ENCODE measurements around the gene SLC30A1.
"Not testable (repeated sequence)": the region's sequence is repeated elsewhere in the genome, so short reads cannot be mapped to it uniquely, and the experiment has no call there.

Gene SLC30A1, protein sequence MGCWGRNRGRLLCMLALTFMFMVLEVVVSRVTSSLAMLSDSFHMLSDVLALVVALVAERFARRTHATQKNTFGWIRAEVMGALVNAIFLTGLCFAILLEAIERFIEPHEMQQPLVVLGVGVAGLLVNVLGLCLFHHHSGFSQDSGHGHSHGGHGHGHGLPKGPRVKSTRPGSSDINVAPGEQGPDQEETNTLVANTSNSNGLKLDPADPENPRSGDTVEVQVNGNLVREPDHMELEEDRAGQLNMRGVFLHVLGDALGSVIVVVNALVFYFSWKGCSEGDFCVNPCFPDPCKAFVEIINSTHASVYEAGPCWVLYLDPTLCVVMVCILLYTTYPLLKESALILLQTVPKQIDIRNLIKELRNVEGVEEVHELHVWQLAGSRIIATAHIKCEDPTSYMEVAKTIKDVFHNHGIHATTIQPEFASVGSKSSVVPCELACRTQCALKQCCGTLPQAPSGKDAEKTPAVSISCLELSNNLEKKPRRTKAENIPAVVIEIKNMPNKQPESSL

DNA sequence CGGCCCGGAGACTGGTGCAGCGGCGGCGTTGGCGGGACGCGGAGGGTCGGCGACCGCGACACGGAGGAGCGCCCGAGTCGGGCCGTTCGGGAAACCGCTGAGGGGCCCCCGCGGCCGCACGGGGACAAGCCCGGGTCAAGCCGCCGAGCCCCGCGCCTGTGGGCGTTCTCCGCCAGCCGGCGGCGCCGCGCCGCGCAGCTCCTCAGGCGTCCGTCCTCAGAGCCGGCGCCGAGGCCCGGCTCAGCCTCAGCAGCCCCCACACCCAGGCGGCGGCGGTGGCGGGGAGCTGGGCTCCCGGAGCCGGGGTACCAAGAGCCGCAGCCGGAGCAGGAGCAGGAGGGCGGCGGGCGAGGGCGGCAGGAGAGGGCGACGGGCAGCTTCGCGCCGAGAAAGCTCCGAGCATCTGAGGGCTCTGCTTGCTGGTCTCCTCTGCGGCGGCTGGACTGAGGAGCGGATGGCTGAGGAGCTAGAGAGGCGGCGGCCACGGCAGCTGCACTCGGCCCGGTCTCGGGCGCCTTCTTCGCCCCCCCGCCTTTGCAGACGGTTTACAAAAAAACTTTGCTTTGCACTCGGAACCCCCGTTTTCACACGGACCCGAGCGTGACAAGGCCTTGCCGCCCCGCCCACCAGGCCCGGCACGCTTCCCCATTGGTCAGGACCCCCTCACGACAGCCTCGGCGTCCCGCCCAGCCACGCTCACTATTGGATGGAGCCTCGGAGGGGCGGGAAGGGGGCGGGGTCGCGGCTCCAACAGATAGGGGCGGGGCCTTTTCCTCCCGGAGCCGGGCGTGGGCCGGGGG, at the start of gene SLC30A1:
Gene SLC30A1, minus strand, starts transcription at position 522 of the 800 bp plus-strand sequence. CDS start 549 bp downstream, outside the sequence.
- DNase-seq: peak; percentile 98 to 99

DNA sequence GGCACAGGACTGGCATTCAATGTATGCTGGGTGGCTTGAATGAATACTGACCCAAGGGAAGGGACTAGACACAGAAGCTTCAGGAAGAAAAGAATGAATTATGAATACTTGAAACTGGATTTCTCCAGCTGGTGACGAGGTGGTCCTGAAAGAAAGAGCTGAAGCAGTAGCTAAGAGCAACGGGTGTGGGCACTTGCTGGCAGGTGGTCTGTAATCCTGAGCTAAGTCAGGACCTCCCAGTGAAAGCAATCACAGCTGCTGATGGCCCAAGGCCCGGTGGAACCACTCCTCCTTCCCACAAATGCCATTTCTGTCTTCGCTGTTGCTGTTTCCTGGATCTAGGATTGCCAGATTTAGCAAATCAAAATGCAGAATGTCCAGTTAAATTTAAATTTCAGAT, 49.5 kb upstream of the SLC30A1 start:
- no peak for DNase-seq

DNA sequence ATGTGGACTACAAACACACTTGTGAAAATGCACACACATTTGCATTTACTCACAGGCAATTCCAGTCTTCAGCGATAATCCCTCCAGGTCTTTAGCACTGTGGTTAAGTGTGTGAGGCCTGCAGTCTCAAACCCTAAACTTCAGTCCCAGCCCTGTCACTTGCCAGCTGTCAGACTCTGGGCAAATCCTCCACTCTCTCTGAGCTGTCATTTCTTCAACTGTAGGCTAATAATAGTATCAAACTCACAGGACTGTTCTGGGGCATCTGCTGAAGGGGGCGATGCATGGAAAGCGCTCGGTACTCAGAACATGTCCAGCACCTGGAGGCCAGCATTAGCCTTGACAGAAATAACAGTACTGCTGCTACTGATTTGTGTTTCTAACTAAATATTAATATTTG, 48.3 kb upstream of the SLC30A1 start:
- DNase-seq: no peak

DNA sequence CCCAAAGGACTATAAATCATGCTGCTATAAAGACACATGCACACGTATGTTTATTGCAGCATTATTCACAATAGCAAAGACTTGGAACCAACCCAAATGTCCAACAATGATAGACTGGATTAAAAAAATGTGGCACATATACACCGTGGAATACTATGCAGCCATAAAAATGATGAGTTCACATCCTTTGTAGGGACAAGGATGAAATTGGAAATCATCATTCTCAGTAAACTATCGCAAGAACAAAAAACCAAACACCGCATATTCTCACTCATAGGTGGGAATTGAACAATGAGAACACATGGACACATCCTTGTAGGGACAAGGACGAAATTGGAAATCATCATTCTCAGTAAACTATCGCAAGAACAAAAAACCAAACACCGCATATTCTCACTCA, 46.9 kb upstream of the SLC30A1 start:
- not testable (repeated sequence) for DNase-seq

DNA sequence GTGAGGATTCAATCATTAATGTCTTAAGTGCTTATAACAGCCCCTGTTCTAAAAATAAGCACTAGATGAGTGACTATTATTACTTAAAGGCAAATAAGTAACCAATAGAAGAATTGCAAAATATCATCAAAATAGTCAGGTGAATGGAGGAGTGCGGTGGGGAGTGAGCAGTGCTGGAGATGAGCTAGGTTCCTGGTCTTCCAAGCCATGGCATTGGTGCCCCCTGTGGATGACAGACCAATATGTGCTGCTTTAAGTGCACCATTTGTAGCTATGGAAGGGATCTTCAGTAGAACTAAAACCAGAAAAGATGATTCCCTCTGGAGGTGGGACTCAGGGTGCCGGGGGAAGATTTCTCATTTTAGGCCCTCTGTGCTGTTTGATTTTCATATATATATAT, 46.1 kb upstream of the SLC30A1 start:
- DNase-seq: peak; percentile 46 to 65

DNA sequence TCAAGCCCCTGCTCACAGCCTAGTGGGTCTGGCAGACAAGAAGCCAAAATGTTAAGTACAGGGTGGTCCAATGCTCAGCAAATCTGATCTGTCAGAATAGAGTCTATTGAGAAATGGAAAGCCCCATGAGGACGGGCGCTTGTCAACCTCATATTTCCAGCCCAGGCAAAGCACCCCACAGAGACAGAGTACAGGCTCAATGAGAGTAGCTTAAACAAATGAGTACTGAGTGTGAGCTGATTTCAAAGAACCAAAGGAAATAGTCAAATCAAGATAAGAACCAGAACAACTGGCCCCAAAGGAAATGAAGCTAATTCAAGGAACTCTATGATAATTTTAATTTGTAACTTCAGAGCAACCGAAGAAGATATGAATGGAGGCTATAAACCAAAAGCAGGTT, 44.6 kb upstream of the SLC30A1 start:
- no peak for DNase-seq

DNA sequence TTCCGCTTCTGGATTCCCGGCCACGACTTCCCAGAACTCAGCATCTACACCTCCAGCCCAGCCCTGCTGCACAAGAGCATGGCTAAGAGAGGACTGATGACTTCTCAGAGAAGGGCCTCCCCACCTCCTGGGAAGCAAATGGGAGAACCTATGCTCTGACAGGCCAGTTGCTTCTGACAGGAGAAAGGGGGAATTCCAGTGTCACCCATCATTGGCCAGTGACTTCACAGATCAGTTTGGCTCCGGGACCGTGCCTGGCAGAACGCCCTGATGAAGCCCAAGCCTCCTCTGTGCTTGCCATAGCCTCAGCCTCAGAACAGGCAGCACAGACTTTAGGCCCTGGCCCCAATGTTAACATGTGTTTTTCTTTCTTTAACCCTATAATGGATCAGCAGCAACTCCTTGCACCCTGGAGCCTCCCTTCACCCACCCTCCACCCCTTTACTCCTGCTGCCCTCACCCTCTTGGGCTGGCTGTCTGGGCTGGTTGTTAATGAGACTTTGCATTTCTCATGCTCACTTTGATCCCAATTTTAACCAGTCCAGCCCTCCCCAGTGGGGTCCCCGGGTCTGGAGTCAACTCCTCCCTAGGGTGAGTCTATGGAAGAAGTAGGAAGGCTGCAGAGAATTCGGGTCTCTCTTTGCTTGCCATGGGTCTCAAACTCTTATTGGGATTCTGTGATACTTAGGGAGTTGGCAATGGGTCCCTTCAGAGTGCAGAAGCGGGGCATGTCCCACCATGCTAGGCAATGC, 42.7 kb upstream of the SLC30A1 start:
- no peak for DNase-seq

DNA sequence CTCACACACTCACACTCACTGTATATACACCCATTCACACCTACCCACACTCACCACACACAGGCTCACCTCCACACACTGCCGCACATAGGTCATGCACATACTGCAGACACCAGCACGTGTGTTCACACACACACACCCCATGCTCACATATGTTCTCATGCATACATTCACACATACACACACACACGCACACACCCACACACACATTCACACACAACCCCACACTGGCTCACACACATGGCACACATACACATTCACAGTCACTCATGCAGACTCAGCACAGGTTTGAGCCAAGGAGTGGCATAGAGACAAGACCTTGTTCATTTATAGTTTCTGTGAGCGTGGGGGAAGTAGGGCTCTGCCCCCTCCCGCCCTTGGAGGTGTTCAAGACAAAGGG, 41.1 kb upstream of the SLC30A1 start:
- no peak for DNase-seq

DNA sequence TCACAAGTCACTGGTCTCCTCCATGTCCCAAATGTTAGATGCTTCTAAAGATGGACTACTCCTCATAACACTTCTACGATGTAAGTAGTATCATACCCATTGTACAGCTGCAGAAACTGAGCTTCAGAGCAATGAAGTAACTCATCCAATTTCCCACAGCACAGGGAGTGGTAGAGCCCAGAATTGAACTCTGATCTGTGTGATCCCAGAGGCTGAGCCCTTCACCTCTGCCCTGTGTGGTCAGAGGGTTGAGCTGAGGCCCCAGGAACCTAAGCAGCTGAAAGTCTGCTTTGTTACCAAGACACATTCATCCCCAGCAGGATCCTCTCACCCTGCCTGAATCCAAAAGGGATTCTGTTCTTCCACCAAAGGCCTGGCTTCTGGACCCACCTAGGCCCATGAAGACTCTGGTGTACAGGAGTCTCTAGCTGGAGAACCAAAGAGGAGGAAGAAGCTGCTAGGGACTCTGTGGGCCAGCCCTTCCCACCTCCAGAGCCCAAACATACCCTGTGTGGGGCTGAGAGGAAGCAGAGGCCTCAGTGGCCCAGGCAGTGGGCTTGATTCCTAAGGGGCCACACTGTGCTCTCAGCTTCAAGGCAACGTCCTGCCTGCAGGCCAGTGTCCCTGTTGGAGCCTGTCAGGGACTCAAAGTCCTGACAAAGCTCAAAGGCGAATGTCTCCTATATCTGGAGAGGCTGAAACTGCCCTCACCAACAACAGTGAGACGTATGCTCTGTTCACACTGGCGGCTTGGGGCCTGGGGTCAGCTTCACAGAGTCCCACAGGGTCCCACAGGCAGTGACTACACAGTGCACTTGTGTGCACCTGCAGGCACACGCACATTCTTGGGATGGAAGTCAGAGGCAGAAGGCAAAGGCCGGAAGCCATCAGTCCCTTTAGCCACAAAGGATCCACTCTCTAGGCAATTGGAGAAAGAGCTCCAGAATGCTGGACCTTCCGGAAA, 40.4 kb upstream of the SLC30A1 start:
- DNase-seq: no peak

DNA sequence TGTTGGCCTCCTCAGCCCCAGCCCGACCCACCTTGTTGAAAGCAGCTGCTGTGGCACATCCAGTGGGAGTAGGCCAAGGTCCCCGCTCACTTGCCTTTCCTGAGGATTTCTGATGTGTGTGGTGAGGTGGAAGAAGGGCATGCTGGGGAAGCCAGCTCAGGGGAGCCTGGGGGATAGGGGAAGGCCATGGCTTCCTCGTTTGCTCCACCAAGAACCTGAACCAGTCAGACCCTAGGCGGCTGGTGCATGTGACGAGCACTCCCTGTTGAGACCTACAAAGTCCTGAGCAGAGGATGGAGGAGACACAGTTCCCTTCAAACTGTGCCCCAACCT, 38.0 kb upstream of the SLC30A1 start:
- DNase-seq: no peak

DNA sequence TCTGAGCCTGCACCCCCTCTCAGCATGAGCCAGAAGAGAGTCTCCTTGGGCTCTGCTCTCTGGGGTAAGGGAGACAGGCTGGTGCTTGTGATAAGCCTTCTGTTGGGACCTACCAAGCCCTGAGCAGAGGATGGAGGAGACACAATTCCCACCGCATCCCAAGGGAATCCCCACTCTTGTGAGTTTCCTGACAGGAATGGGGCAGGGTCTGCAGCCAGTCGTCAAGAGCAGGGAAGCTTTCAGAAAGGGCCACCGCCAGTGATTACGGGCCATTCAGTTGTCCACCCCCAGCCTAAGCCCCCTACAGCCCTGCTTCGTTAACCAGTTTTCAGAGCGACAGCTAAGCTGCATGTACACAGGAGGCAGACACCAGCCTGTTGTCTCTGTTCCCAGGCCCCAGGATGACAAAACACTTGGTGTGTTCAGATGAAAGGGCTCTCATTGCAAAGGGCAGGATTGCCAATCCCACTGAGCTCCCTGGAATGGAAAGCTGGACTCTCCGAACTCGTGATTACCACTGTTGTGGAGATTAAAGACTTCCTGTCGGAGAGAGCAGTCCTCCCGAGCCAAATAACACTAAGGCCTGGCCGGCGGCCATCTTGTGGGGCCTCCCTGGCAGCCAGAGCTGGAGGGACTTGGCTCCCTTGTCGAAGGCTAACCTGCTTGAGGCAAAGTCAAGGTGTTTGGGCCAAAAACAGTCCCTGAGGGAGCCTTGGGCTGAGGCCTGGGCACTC, 37.4 kb upstream of the SLC30A1 start:
- no peak for DNase-seq

DNA sequence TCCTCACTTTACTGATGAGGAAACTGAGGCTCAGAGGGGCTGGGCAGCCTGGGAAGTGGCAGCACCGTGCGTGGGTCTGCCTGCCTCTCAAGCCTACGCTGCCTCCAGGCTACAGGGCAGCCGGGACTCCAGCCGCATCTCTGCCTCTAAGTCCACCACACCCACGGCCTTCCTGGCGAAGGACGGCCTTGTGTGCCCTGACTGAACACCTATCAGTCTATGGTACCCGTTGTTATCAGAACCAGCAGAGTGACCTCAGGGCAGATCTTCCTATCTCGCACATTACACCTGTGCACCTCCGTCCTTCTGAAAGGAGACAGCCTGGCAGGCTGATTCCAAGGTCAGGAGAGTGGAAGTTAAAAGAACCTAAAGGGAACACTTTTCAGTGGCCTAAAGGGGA, 35.7 kb upstream of the SLC30A1 start:
- DNase-seq: no peak

DNA sequence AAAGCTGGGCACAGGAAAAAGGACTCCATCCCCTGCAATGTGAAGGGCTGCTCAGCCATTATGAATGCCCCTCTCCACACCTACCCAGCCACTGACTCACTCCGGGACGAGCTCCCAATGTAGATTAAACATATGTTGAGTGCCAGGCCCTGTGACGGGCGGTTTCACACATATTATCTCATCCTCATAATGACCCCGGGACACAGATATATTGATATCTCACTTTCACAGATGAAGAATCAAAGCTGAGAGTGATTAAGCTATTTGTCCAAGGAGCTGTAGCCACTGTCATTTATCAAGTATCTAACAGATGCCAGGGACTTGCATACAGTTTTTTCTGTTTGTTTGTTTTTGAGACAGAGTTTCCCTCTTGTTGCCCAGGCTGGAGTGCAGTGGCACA, 35.0 kb upstream of the SLC30A1 start:
- DNase-seq: no peak

DNA sequence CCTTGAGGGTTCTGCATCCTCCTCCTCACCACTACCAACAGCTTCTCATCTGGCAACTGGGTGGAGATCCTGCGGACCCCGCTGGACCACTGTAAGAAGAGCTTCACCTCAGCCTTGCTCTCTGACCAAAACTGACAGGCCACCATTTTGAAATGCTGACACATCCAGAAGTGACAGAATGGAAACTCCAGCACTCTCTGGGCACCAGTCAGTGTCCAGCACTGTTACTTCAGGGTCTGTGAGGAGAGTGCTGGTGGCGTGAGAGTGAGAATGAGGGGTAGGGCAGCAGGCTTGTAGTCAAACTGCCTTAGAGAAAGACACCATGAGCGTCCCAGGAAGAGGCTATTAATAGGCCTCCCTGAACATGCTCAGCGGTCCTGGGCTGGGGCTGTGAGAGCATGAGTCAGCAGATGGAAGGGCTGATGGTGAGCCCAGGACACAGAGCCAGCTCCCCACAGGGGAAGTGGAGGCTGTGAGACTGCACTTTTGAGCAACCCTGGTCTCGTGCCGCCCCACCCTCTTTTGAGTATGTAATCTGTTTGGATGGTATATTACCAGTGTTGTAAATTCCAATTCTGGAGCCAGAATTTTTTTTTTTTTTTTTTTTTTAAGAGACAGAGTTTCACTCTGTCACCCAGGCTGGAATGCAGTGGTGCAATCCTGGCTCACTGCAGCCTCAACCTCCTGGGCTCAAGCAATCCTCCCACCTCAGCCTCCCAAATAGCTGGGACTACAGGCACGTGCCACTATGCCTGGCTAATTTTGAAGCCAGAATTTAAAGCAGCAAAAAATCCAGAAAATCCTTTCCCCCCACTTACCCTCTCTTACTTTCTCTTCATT, 34.4 kb upstream of the SLC30A1 start:
- peak in 1 of 2 donors; percentile 77 for DNase-seq

DNA sequence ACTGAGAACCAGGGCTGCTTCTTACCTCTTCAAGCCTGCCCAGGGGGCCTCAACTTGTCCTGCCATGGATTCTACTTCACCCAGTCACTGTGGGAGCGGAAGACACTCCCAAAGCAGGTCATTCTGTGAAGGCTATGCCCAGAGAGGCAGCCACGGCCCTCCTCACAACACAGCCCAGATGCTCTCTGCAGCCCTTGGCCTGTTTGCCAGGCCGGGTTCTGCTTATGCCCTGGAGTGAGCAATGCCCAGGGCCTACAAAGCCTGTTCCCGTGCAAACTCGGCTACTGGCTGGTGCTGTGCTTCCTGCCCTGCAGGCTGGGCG, 33.8 kb upstream of the SLC30A1 start:
- DNase-seq: no peak

DNA sequence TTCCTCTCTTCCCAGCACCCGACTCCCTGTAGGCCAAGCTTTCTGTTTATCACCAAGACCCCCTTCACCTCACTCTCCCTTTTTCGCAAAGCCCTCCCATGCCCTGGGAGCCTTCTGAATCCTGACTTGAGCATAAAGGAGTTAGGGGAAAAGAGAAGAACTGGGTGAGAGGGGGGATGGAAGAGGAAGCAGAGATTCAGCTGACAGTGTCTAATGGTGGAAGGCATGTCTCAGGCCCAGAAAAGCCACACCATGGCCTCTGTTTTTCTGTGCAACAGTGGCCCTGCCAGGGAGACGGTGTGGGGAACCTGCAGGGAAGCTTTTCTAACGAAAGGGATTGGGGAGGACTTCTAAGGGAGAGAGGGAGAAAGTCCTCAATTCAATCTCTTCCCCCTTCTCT, 32.9 kb upstream of the SLC30A1 start:
- no peak for DNase-seq

DNA sequence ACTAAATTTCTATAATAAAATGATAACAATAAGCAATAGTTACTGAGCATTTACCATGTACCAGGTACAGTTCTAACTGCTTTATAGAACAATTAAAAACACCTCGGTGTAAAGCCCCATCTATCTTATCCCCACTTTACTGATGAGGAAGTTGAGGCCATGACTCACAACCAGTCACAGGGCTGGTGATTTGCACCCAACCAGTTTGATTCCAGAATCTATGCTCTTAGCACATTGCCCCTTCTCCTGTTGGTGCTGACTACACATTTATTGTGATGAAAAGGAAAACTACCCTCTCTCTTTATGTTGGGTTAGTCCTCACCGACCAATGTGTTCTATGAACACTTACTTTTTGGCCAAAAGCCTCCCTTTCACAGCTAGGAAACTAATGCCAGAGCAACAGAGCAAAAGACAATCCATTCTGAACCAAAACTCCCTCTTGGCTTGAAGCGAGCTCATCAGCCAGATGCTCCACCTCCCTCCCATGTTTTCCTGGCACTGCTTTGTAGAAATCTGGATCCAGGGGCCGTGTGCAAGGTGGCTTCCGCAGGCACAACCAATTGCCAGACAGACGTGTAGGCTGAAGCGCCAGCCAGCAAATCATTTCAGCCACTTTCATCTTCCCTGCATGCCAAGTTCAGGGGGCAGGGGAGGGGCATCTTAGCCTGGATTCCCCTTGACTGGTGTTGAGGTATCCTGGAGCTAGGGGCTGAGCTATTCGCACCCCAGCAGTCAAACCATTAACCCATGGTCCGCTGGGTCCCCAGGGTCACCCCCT, 32.0 kb upstream of the SLC30A1 start:
- peak in 1 of 2 donors; percentile 21 for DNase-seq

DNA sequence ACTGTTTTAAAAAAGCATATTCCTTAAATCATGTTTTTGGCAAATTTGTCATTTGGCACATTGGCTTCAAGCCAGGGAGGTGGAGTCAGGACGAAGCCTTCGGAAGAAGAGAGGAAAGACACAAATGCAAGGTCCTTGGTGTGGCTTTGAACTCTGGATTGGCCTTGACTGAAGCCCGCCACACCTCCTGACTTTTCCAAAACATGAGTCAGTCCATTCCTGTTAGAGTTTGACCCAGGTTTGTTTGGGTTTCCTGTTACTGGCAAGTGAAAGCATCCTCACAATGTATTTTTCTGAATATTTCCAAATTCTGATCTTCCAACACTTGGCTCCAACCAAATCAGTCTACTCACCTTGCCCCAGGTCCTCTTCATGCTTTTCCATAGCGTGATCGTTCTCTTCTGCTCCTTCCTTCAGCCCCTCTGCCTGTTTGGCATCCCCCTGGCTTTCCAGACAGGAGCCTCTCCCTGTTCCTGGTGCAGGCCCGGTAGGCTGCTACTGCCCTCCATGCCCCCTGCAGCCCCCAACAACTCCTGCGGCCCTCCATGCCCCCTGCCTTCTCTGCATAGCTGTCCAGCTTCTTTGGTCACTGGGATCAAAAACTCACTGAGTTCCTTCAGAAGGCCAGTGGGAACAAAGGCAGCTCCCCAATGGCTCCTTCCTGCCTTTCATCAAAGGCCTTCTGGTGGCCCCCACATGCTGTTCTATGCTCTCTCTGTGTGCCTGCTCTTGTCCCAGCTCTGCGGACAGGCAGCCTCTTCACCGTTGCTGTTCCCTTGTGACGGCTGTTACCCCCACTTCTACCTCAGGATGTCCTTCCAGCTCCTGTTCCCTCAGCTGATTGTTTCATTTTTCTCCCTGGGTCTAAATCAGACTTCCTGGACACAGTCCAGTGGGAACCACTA, 30.4 kb upstream of the SLC30A1 start:
- no peak for DNase-seq

Measured in CD4-positive, alpha-beta T cell treated with Interleukin-4 for 1 hour (primary cell).